HG03139 (cell line): ENCODE data around the gene XIRP2.

Experiments
- ATAC-seq: cut with Tn5 transposase; IDR thresholded peaks from one replicate; pipeline ENCODE4 v1.9.1; 2021; ENCODE audit not compliant: unreplicated experiment

XIRP2 gene

GRCh38 chr2:167132066-167132465 is 243.8 kb downstream of the XIRP2 start:
- no peak for ATAC-seq

GRCh38 chr2:167132906-167133555 is 244.8 kb downstream of the XIRP2 start:
- ATAC-seq, result no peak

- no peak for ATAC-seq
Measured at GRCh38 chr2:167133614-167134013, 245.3 kb downstream of the XIRP2 start.

- no peak for ATAC-seq
Measured at GRCh38 chr2:167134381-167135072, 246.2 kb downstream of the XIRP2 start.

DNA sequence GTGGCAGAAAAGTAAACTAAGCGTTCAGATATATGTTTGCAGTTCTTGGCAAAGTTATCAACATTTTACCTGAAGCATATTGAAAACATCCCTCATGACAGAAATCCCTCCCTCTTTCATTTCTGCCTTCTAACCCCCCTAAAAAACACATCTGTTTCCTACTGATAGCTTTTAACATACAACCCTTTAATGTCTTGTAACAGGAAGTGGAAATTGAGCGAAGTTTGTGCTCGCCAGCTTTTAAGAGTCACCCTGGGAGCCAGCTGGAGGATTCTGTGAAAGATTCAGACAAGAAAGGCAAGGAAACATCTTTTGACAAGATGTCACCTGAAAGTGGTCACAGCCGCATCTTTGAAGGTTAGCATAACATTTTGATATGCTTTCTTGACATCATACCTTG is 247.4 kb downstream of the XIRP2 start:
- no peak for ATAC-seq

DNA sequence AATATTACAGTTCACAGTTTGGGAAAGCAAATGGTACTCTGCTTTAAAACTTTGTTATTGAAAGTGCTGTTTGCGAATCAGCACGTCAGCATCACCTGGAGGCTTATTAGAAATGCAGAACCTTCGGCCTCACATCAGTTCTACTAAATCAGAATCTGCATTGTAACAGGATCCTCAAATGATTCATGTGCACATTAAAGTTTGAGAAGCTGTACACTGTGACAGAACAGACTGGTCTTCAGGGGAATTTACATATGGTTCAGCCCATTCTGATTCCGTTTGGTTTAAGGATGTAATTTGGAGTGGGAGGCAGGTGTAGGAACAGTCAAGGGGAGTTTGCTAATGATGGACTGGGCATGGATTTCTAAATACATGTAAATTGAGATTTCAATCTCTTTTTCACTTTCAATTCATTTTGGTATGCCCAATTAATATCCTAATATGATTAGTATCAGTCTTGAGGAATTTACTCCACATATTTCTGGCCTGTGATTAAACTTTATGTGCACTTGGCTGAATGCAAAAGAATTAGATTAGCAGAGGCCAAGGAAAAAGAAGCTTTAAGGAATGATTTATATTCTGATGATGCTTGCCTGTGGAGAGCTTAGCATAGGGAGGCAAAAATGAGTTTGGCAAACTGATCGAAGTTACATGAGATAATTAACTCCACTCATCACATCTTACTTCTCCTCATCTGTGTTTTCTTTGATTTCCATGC is 248.8 kb downstream of the XIRP2 start:
- no peak for ATAC-seq

GRCh38 chr2:167140330-167140729 is 252.1 kb downstream of the XIRP2 start:
- no peak for ATAC-seq

GRCh38 chr2:167140767-167141166 is 252.5 kb downstream of the XIRP2 start:
- no peak for ATAC-seq

- ATAC-seq, result no peak
Measured at GRCh38 chr2:167142554-167142953, 254.3 kb downstream of the XIRP2 start.

DNA sequence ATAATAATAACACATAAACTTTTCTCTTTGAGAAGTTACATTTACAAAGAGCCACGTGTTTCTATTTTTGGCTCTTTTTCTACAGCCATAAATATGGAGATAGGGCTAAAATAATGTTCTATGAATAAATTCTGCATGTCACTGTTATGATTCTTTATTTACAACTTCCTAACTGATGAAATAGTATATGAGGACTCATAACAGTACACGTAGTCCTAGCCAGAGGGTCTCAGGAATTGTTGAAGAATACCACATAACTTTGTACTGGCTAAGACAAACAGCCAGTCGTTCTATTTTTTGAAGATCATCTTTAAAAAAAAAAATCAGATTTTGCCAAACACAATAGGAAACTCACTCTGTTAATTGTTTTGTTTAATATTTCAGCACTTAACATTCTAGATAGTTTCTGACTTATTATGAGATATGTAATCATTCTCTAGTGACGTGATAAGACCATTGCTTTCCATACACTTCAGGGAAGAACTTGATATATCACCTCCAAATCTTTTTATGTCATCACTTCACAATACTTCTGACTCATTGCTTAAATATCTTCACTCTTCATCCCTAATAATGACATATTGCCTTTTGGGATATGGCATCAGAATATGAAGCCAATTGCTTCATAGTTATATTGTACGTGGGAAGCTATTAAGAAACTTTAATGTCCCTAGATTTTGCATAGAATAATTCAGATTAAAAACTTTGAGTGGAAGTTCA is 256.1 kb downstream of the XIRP2 start:
- ATAC-seq, result no peak

GRCh38 chr2:167147271-167147941 is 259.1 kb downstream of the XIRP2 start:
- ATAC-seq, result no peak

DNA sequence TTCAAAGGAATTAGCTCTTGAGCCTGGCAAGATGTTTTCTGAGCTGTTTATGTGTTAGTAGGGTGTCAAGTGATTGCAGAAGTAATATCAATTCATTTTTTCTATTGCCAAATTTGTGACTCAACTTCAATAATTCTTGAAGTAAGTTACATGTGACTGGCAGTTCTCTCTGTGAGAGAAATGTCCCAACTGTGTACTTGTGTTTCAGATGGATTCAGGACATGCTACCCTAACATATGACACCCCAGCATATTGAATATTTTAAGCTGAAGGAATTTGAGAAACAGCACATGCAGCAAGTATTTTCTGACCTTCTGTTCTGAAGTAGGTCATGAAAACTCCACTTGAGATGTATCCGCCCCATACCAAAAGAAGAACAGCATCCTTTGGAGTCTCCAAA is 263.6 kb downstream of the XIRP2 start:
- ATAC-seq, result no peak

- ATAC-seq, result no peak
Measured at GRCh38 chr2:167157523-167157922, 269.2 kb downstream of the XIRP2 start.

DNA sequence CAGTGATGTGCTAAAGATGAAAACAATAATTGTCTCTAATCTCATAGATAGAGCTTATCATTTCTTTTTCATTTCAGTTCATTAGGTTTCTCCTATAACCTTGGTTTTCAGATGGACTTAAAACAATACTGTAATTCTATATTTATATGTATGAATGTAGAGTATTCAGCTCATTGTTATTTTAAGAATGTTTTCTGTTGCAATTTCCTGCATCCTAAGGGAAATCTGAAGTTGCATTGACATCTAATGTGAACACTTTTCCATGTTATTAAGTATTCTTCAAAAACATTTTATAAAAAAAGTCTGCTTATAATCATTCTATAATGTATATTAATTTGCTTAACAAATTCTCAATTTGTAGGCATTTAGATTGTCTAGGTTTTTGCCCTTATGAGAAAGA is 288.9 kb downstream of the XIRP2 start:
- no peak for ATAC-seq

DNA sequence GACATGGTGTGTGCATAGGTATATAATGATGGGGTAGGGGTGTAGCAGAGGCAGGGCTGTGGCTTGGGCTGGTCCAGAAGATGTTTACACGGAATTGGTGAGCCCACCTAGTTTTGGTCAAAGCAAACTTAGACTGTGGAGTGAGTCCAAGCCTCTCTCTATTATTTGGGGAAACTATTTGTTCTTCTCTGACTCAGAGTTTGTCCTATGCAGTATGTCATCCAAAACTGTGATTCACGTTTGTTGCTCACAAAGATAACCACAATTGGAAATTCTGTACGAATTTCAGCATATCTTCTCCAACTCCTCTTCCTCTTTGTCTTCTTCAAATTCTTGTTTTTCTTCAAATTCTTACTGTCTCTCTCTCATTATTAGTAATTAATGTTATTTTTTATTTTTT is 292.9 kb downstream of the XIRP2 start:
- no peak for ATAC-seq

- no peak for ATAC-seq
Measured at GRCh38 chr2:167181688-167182087, 293.4 kb downstream of the XIRP2 start.

- ATAC-seq, result no peak
Measured at GRCh38 chr2:167182403-167182802, 294.1 kb downstream of the XIRP2 start.

- ATAC-seq, result no peak
Measured at GRCh38 chr2:167183931-167184330, 295.7 kb downstream of the XIRP2 start.

DNA sequence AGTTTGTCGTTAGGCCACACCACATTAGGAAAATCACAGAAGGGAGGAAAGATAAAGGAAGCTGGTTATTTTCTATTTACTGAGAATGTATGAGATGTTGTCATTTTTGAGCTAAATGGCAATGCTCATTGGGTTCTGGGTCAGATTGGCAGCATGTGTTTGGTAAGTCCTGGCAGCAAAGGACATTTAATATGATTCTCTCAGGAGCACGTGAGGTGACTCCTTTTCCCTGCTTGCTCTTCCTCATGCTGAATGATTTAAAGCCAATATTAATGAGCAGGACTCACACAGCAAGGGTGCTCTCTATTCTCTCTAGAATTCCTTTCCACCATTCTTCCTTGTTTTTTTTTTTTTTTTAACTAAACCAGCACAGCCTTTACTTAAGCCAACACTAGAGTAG is 298.2 kb downstream of the XIRP2 start:
- ATAC-seq, result no peak

DNA sequence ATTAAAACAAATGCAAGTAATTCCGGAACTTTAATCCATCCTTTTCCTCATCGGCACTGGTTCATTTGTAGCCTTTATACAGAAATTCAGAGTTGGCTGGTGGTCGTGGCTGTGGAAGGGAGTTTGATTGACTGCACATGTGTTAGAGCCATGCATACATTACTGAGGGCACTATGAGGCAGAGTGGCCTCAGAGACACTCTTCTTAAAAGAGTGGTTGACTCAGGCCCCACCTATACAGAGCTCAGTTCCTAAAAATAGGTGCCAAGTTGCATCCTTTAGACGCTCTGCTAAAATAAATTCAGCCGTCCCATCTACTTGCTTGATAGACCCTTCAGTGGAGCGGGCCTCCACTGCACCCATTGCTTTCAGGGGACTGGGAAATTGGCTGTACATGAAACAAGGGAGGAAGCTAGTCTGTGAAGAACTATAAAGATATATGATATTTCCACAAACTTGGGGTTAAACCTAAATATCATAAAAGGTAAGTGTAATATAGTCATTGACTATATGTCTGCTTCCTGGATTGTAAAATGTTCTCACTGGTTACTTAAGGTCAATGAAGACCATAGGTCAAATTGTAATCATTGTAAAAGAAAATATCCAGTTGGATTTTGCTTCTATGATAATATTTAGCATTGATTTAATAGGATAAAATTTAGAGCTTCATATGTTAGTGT is 298.9 kb downstream of the XIRP2 start:
- ATAC-seq, result no peak
